Measurements from ENCODE around the gene NCOA1. TPM values are rescaled to one million over a fixed set of nuclear protein-coding genes. Genes with fewer than 3 reads are reported as not detected.

Gene NCOA1
- total and polyA plus RNA-seq, 2 of the 4 experiments (the other 2 are of a cell fraction): 6.7 to 11.3 TPM

DNA sequence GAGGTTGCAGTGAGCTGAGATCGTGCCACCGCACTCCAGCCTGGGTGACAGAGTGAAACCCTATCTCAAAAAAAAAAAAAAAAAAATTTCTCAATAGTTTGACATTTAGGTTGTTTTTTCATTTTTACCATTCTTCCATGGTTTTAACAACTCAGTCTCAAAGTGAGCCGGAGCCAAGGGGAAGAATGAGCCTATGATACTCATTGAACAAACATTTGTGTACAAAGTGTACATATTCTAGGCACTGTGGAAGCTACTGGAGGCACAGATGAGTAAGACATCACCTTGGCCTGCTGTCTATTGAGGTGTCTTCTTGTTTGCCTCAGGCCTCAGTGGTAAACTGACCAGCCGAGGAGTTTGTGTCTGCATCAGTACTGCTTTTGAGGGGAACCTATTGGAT, 324.1 kb downstream of the NCOA1 start:
- dilution Hi-C loops (cut with HindIII; ENCODE audit: low sequenced_read_pairs, unreplicated experiment): no loop called here
- Histone ChIP-seq H3K4ac (ENCODE audit: low read depth, low read length) (peak overlapping the region; percentile 15; the same call in 1 of the 2 replicates), H2BK5ac (ENCODE audit: low read depth, low read length, poor library complexity, severe bottlenecking) (peak overlapping the region; percentile 69), H4K91ac (ENCODE audit: insufficient read depth, low read depth, low read length) (no peak overlapping the region), H3K14ac (replicated peaks; ENCODE audit: low read depth, low read length) (no peak overlapping the region), H2AFZ (replicated peaks; ENCODE audit: low read length, poor library complexity) (no peak overlapping the region), H2BK15ac (ENCODE audit: low read depth, low read length) (peak overlapping the region; percentile 7; the same call in 1 of the 3 replicates), H3K4me1 (ENCODE audit: control insufficient read depth, insufficient read depth, low read length) (peaks cover 17% of the 10 kb centered on the region), H2BK20ac (ENCODE audit: low read depth, low read length) (0 out of 2 replicates have a peak overlapping the region, but pooled peaks have one; percentile 33), H3K4me3 (ENCODE audit: insufficient read depth, low read depth, low read length) (no peak overlapping the region), H3K27ac (ENCODE audit: insufficient read depth, low read length) (peak overlapping the region; percentile 17; the same call in 1 of the 2 replicates), H3K9me1 (ENCODE audit: insufficient read depth, low read length) (peaks cover 14% of the 10 kb centered on the region), H3K18ac (ENCODE audit: low read depth, low read length) (no peak overlapping the region), H3K27me3 (ENCODE audit: control insufficient read depth, insufficient read depth, low read length) (no peaks in the 10 kb centered on the region), H3K9me3 (ENCODE audit: control insufficient read depth, insufficient read depth, low read length) (no peaks in the 10 kb centered on the region), H3K9ac (ENCODE audit: low read depth, low read length) (no peak overlapping the region), H3K4me2 (ENCODE audit: low read depth, low read length) (no peak overlapping the region), H4K5ac (ENCODE audit: low read depth, low read length) (no peak overlapping the region), H3K23ac (ENCODE audit: low read depth, low read length) (peak overlapping the region; percentile 31; the same call in 1 of the 2 replicates), H2AK9ac (replicated peaks; ENCODE audit: low read depth, low read length, poor library complexity) (no peak overlapping the region), H4K20me1 (ENCODE audit: insufficient read depth, low read length) (peaks cover 10% of the 10 kb centered on the region; the same call in 1 of the 2 replicates), H3K56ac (ENCODE audit: extremely low read depth, insufficient read depth, low read length) (no peak overlapping the region), H3K36me3 (ENCODE audit: control insufficient read depth, insufficient read depth, low read length) (peaks cover 18% of the 10 kb centered on the region), H3K79me1 (ENCODE audit: low read depth in 1 of 2, low read length in 2 of 2) (peaks cover 40 to 54% of the 10 kb centered on the region in 2 experiments), H2BK120ac (ENCODE audit: low read depth, low read length) (peak overlapping the region; percentile 58; the same call in 1 of the 2 replicates), H2AK5ac (ENCODE audit: low read depth, low read length) (peak overlapping the region; percentile 13; the same call in 1 of the 2 replicates), H4K8ac (ENCODE audit: low read depth in 2 of 2, low read length in 2 of 2) (peak overlapping the region in 1 of 2 experiments; percentile 11; a peak in 1 of 4 replicates)
- no TSS peak for BruUV-seq (replicated peaks)
- ChIA-PET POLR2A (ENCODE audit: unreplicated experiment) (no interaction called here), CTCF (no interaction called here)
- no peak for TF ChIP-seq CHD1 (IDR thresholded peaks at IDR 0.05; ENCODE audit: low read depth, low read length)
- in situ Hi-C loops (cut with MboI; ENCODE audit: low sequenced_read_pairs): no loop called here
- intact Hi-C loops (cut with micrococcal nuclease): no loop called here
- ATAC-seq (ENCODE audit: low read depth) (no peak), DNase-seq (no peak)
- WGBS, 2 experiments (ENCODE audit: extremely low coverage in 2 of 2, insufficient read length in 1 of 2): no CpG with 5 or more reads among the region's 4 CpGs

All from IMR-90 (cell line).